Neural cell (in vitro differentiated cells): ENCODE data around the gene KBTBD3. TPM values are rescaled to one million over a fixed set of nuclear protein-coding genes. Genes with fewer than 3 reads are reported as not detected.

Source experiments
- H2AFZ ChIP-seq: fragments of 200-600, 300-800 bp; sonication (generic), shearing (Covaris generic); 2 replicates; pipeline ENCODE4 v1.6.0; 2014; ENCODE audit warnings: low read depth, mild to moderate bottlenecking, antibody characterized with exemption, low read length, moderate library complexity
- H3F3A ChIP-seq: fragments of 200-600 bp; shearing (Covaris generic); 2 replicates; pipeline ENCODE4 v1.6.1; 2016; ENCODE audit warnings: mild to moderate bottlenecking, moderate library complexity, mixed read lengths, antibody characterized with exemption, low read length; ENCODE audit not compliant: insufficient read depth, poor library complexity, severe bottlenecking
- H3K27ac ChIP-seq: fragments of 200-600, 300-800 bp; sonication (generic), shearing (Covaris generic); 2 replicates; pipeline ENCODE4 v1.5.1; 2014; ENCODE audit warnings: mild to moderate bottlenecking, low read length, moderate library complexity
- H3K27me3 ChIP-seq: fragments of 300-800, 200-600 bp; sonication (generic), shearing (Covaris generic); 2 replicates; pipeline ENCODE4 v1.6.0; 2014; ENCODE audit warnings: mild to moderate bottlenecking, low read depth, low read length, moderate library complexity; ENCODE audit not compliant: insufficient read depth
- H3K36me3 ChIP-seq: fragments of 300-800, 200-600 bp; sonication (generic), shearing (Covaris generic); 2 replicates; pipeline ENCODE4 v1.5.1; 2014; ENCODE audit warnings: mild to moderate bottlenecking, antibody characterized with exemption, low read length, moderate library complexity; ENCODE audit not compliant: insufficient read depth
- H3K4me2 ChIP-seq: fragments of 300-800, 200-600 bp; sonication (generic), shearing (Covaris generic); 2 replicates; pipeline ENCODE4 v1.6.0; 2014; ENCODE audit warnings: mild to moderate bottlenecking, low read length
- H3K4me3 ChIP-seq: fragments of 300-800, 200-600 bp; sonication (generic), shearing (Covaris generic); 2 replicates; pipeline ENCODE4 v1.5.1; 2014; ENCODE audit warnings: mild to moderate bottlenecking, low read length, moderate library complexity
- H3K79me2 ChIP-seq: fragments of 200-600 bp; shearing (Covaris generic); replicated peaks from 2 replicates; pipeline ENCODE4 v1.6.0; 2014; ENCODE audit warnings: mild to moderate bottlenecking, low read length, moderate library complexity; ENCODE audit not compliant: insufficient read depth
- H3K9ac ChIP-seq: fragments of 300-800, 200-600 bp; sonication (generic), shearing (Covaris generic); 2 replicates; pipeline ENCODE4 v1.6.1; 2016; ENCODE audit warnings: mild to moderate bottlenecking, low read length, mixed read lengths
- H3K9me2 ChIP-seq: fragments of 200-600 bp; shearing (Covaris generic); 2 replicates; pipeline ENCODE4 v1.6.1; 2016; ENCODE audit warnings: mild to moderate bottlenecking, low read length, mixed read lengths; ENCODE audit not compliant: insufficient read depth
- H3K9me3 ChIP-seq: fragments of 200-600, 300-800 bp; sonication (generic), shearing (Covaris generic); 2 replicates; pipeline ENCODE4 v1.6.1; 2016; ENCODE audit warnings: mild to moderate bottlenecking, mixed run types, low read length, moderate library complexity, mixed read lengths
- H4K20me1 ChIP-seq: fragments of 200-600 bp; shearing (Covaris generic); 2 replicates; pipeline ENCODE4 v1.6.1; 2016; ENCODE audit warnings: mild to moderate bottlenecking, mixed run types; ENCODE audit not compliant: insufficient read depth
- CTCF ChIP-seq: fragments of 450-650 bp; IDR thresholded peaks from 2 replicates; pipeline ENCODE4 v1.5.1; 2014; ENCODE audit warnings: antibody characterized with exemption, mild to moderate bottlenecking, moderate library complexity; ENCODE audit not compliant: poor library complexity, severe bottlenecking
- EP300 ChIP-seq: fragments of 450-650 bp; conservative IDR thresholded peaks from 2 replicates; pipeline ENCODE4 v1.6.1; 2014; ENCODE audit warnings: antibody characterized with exemption, mild to moderate bottlenecking, moderate library complexity; ENCODE audit not compliant: poor library complexity, severe bottlenecking
- EZH2 ChIP-seq: fragments of 200-600, 300-800 bp; shearing (Covaris generic), sonication (generic); IDR thresholded peaks from 2 replicates; pipeline ENCODE4 v1.6.1; 2014; ENCODE audit warnings: antibody characterized with exemption, low read length, borderline replicate concordance, mild to moderate bottlenecking; ENCODE audit not compliant: insufficient read depth, poor library complexity, severe bottlenecking
- MXI1 ChIP-seq: fragments of 450-650 bp; conservative IDR thresholded peaks from 2 replicates; pipeline ENCODE4 v1.6.1; 2014; ENCODE audit warnings: antibody characterized with exemption, mild to moderate bottlenecking; ENCODE audit not compliant: poor library complexity, severe bottlenecking
- RAD21 ChIP-seq: fragments of 450-650 bp; conservative IDR thresholded peaks from 2 replicates; pipeline ENCODE4 v1.6.1; 2014; ENCODE audit warnings: antibody characterized with exemption, mild to moderate bottlenecking, moderate library complexity
- REST ChIP-seq: IDR thresholded peaks from 2 replicates; pipeline ENCODE4 v1.6.1; 2012; ENCODE audit warnings: borderline replicate concordance
- SMC3 ChIP-seq: fragments of 450-650 bp; conservative IDR thresholded peaks from 2 replicates; pipeline ENCODE4 v1.6.1; 2014; ENCODE audit warnings: antibody characterized with exemption, mild to moderate bottlenecking, moderate library complexity; ENCODE audit not compliant: poor library complexity
- TAF1 ChIP-seq: IDR thresholded peaks from 2 replicates; pipeline ENCODE4 v1.6.1; 2012; ENCODE audit warnings: low read depth
- polyA plus RNA-seq: library from polyadenylated mRNA; depleted of rRNA; stranded (reverse); fragments of >200 nt; gene quantifications from 2 replicates; pipeline ENCODE4 v1.2.3, GENCODE V29; 2014

KBTBD3 gene
- polyA plus RNA-seq, 1 donor from 2014 or later: 7.3 TPM

- Histone ChIP-seq H3K9me3 (no peaks in the 10 kb centered on the region), H3K27ac (no peak overlapping the region), H4K20me1 (no peaks in the 10 kb centered on the region), H3K4me3 (no peak overlapping the region), H3K36me3 (no peaks in the 10 kb centered on the region), H3K27me3 (no peaks in the 10 kb centered on the region), H3K4me2 (no peak overlapping the region), H3K9me2 (no peaks in the 10 kb centered on the region), H3K79me2 (no peaks in the 10 kb centered on the region), H3K9ac (no peak overlapping the region), H2AFZ (no peak overlapping the region), H3F3A (no peaks in the 10 kb centered on the region)
- no peak for TF ChIP-seq MXI1
- TF ChIP-seq RAD21: no peak
- no peak for TF ChIP-seq SMC3
- no peak for TF ChIP-seq CTCF
- TF ChIP-seq TAF1: no peak
- no peak for TF ChIP-seq REST
Observed at GRCh38 chr11:106061954-106062949, 14.9 kb downstream of the KBTBD3 start.

- Histone ChIP-seq H3K9ac (no peak overlapping the region), H2AFZ (no peak overlapping the region), H3K36me3 (no peaks in the 10 kb centered on the region), H3K4me3 (no peak overlapping the region), H3K9me3 (no peaks in the 10 kb centered on the region), H3K79me2 (no peaks in the 10 kb centered on the region), H4K20me1 (no peaks in the 10 kb centered on the region), H3K4me2 (no peak overlapping the region), H3K27ac (no peak overlapping the region), H3F3A (no peaks in the 10 kb centered on the region), H3K27me3 (no peaks in the 10 kb centered on the region), H3K9me2 (no peaks in the 10 kb centered on the region)
- TF ChIP-seq EZH2: no peak
- no peak for TF ChIP-seq EP300
- TF ChIP-seq MXI1: no peak
- no peak for TF ChIP-seq SMC3
Observed at GRCh38 chr11:106061249-106061784, 15.8 kb downstream of the KBTBD3 start.
